COLO829 (cell line): Measurements from ENCODE around the gene NEIL1.
A peak's percentile ranks its signal among the peaks of the same experiment; 100 is the strongest.
"Not testable (repeated sequence)": the region's sequence is repeated elsewhere in the genome, so short reads cannot be mapped to it uniquely, and the experiment has no call there.

ENCODE experiments used
- DNase-seq: peaks from one replicate; pipeline ENCODE4 v3.0.0; 2012; ENCODE audit warnings: low spot score

NEIL1 gene

GRCh38 chr15:75346796-75347221, at the start of gene NEIL1:
Gene NEIL1, plus strand, starts transcription at chr15:75347039. Its CDS starts 1,867 bp downstream, at chr15:75348906.
- no peak for DNase-seq

- not testable (repeated sequence) for DNase-seq
Observed at GRCh38 chr15:75298541-75299310, 48.1 kb upstream of the NEIL1 start.

- DNase-seq: not testable (repeated sequence)
Observed at GRCh38 chr15:75299311-75299688, 47.5 kb upstream of the NEIL1 start.

GRCh38 chr15:75300026-75300425, 46.8 kb upstream of the NEIL1 start:
- not testable (repeated sequence) for DNase-seq

- DNase-seq: no peak
Observed at GRCh38 chr15:75302318-75302717, 44.5 kb upstream of the NEIL1 start.

GRCh38 chr15:75302753-75303152, 44.1 kb upstream of the NEIL1 start:
- not testable (repeated sequence) for DNase-seq

- no peak for DNase-seq
Observed at GRCh38 chr15:75306188-75306587, 40.7 kb upstream of the NEIL1 start.

- peak; percentile 19 for DNase-seq
Observed at GRCh38 chr15:75307778-75308390, 39.0 kb upstream of the NEIL1 start.

GRCh38 chr15:75309711-75310110, 37.1 kb upstream of the NEIL1 start:
- no peak for DNase-seq

- not testable (repeated sequence) for DNase-seq
Observed at GRCh38 chr15:75312548-75312947, 34.3 kb upstream of the NEIL1 start.

GRCh38 chr15:75313116-75313845, 33.6 kb upstream of the NEIL1 start:
- DNase-seq: no peak

- DNase-seq: no peak
Observed at GRCh38 chr15:75314552-75315290, 32.1 kb upstream of the NEIL1 start.

- DNase-seq: not testable (repeated sequence)
Observed at GRCh38 chr15:75319231-75319897, 27.5 kb upstream of the NEIL1 start.

GRCh38 chr15:75321711-75322110, 25.1 kb upstream of the NEIL1 start:
- no peak for DNase-seq

GRCh38 chr15:75325922-75326321, 20.9 kb upstream of the NEIL1 start:
- DNase-seq: no peak

GRCh38 chr15:75327005-75327404, 19.8 kb upstream of the NEIL1 start:
- DNase-seq: no peak

- DNase-seq: no peak
Observed at GRCh38 chr15:75327491-75327890, 19.3 kb upstream of the NEIL1 start.

GRCh38 chr15:75328493-75329314, 18.1 kb upstream of the NEIL1 start:
- DNase-seq: no peak

- DNase-seq: no peak
Observed at GRCh38 chr15:75329571-75329970, 17.3 kb upstream of the NEIL1 start.

GRCh38 chr15:75332093-75332492, 14.7 kb upstream of the NEIL1 start:
- DNase-seq: not testable (repeated sequence)
